ENCODE measurements around the gene CCDC174. TPM values are rescaled to one million over a fixed set of nuclear protein-coding genes. Genes with fewer than 3 reads are reported as not detected.
"Not testable (repeated sequence)": the region's sequence is repeated elsewhere in the genome, so short reads cannot be mapped to it uniquely, and the experiment has no call there.

CCDC174 gene
- total RNA-seq, 1 donor from 2014 or later = 31.2 TPM

GRCh38 chr3:14647976-14648955 lies 3.3 kb upstream of the CCDC174 start:
- no peak for DNase-seq (ENCODE audit: extremely low spot score in 2 of 2)
- Histone ChIP-seq H3K4me1 (peaks cover 13% of the 10 kb centered on the region), H3K36me3 (no peaks in the 10 kb centered on the region), H3K9me3 (no peaks in the 10 kb centered on the region), H3K27ac (no peak overlapping the region), H3K4me3 (no peak overlapping the region), H3K27me3 (no peaks in the 10 kb centered on the region)
- intact Hi-C loops (cut with DNase I) = no loop called here
- no peak for TF ChIP-seq CTCF (IDR thresholded peaks at IDR 0.05)
- no peak for TF ChIP-seq POLR2A (IDR thresholded peaks at IDR 0.05)
- no peak for TF ChIP-seq POLR2AphosphoS5 (IDR thresholded peaks at IDR 0.05; ENCODE audit: insufficient read depth in 1 of 2, low read depth in 1 of 2)

GRCh38 chr3:14649466-14649865 lies 2.1 kb upstream of the CCDC174 start:
- H3K36me3 ChIP-seq = peaks cover 0 to 1% of the 10 kb centered on the region in 2 donors
- no peak overlapping the region for H3K27ac ChIP-seq
- no peak for DNase-seq (ENCODE audit: extremely low spot score in 2 of 2)
- no peaks in the 10 kb centered on the region for H3K9me3 ChIP-seq
- H3K27me3 ChIP-seq = no peaks in the 10 kb centered on the region
- TF ChIP-seq CTCF (IDR thresholded peaks at IDR 0.05) (no peak), POLR2A (IDR thresholded peaks at IDR 0.05) (no peak), POLR2AphosphoS5 (IDR thresholded peaks at IDR 0.05; ENCODE audit: insufficient read depth in 1 of 2, low read depth in 1 of 2) (no peak)
- H3K4me1 ChIP-seq = peaks cover 18% of the 10 kb centered on the region
- intact Hi-C loops (cut with DNase I) = no loop called here
- no peak overlapping the region for H3K4me3 ChIP-seq

- intact Hi-C loops (cut with DNase I) = no loop called here
- Histone ChIP-seq H3K4me3 (no peak overlapping the region), H3K27me3 (no peaks in the 10 kb centered on the region), H3K36me3 (peaks cover 0 to 9% of the 10 kb centered on the region in 2 donors), H3K9me3 (no peaks in the 10 kb centered on the region), H3K27ac (no peak overlapping the region), H3K4me1 (peaks cover 18% of the 10 kb centered on the region)
- no peak for DNase-seq (ENCODE audit: extremely low spot score in 2 of 2)
- TF ChIP-seq CTCF (IDR thresholded peaks at IDR 0.05) = no peak
- no peak for TF ChIP-seq POLR2AphosphoS5 (IDR thresholded peaks at IDR 0.05; ENCODE audit: insufficient read depth in 1 of 2, low read depth in 1 of 2)
- TF ChIP-seq POLR2A (IDR thresholded peaks at IDR 0.05) = no peak
These were observed 1.4 kb upstream of the CCDC174 start for GRCh38 chr3:14650193-14650592.

GRCh38 chr3:14652360-14652907 lies 872 bp downstream of the CCDC174 start:
- Histone ChIP-seq H3K36me3 (peaks cover 0 to 31% of the 10 kb centered on the region in 2 donors), H3K4me1 (peaks cover 18% of the 10 kb centered on the region), H3K27ac (peak overlapping the region; percentile 86), H3K4me3 (peak overlapping the region; percentile 74 to 79)
- DNase-seq (ENCODE audit: extremely low spot score in 2 of 2); intact Hi-C loops (cut with DNase I); H3K9me3 ChIP-seq; H3K27me3 ChIP-seq: not testable (repeated sequence)

GRCh38 chr3:14657579-14657978 lies 6.0 kb downstream of the CCDC174 start:
- peaks cover 12% of the 10 kb centered on the region for H3K4me1 ChIP-seq
- TF ChIP-seq CTCF (IDR thresholded peaks at IDR 0.05) (no peak), POLR2A (IDR thresholded peaks at IDR 0.05) (no peak), POLR2AphosphoS5 (IDR thresholded peaks at IDR 0.05; ENCODE audit: insufficient read depth in 1 of 2, low read depth in 1 of 2) (no peak)
- H3K27ac ChIP-seq = no peak overlapping the region
- no peaks in the 10 kb centered on the region for H3K9me3 ChIP-seq
- peaks cover 0 to 82% of the 10 kb centered on the region in 2 donors for H3K36me3 ChIP-seq
- intact Hi-C loops (cut with DNase I) = no loop called here
- H3K27me3 ChIP-seq = no peaks in the 10 kb centered on the region
- DNase-seq (ENCODE audit: extremely low spot score in 2 of 2) = no peak
- no peak overlapping the region for H3K4me3 ChIP-seq

All from vagina (tissue), 2 donors.